IPS-18a (cell line): Measurements from ENCODE around the gene TMEM247.

Experiments used
- H3K27ac ChIP-seq: one replicate; pipeline ENCODE4 v1.5.1; 2013; ENCODE audit warnings: low read length
- H3K27me3 ChIP-seq: one replicate; pipeline ENCODE4 v1.6.1; 2013; ENCODE audit warnings: mild to moderate bottlenecking, low read length; ENCODE audit not compliant: control insufficient read depth, insufficient read depth
- H3K36me3 ChIP-seq: one replicate; pipeline ENCODE4 v1.6.1; 2013; ENCODE audit warnings: low read depth, low read length; ENCODE audit not compliant: control insufficient read depth
- H3K4me1 ChIP-seq: one replicate; pipeline ENCODE4 v1.6.1; 2013; ENCODE audit warnings: low read depth, low read length; ENCODE audit not compliant: control insufficient read depth
- H3K4me3 ChIP-seq: one replicate; pipeline ENCODE4 v1.5.1; 2013; ENCODE audit warnings: low read length
- H3K9ac ChIP-seq: one replicate; pipeline ENCODE4 v1.6.1; 2013; ENCODE audit warnings: mild to moderate bottlenecking, low read length, moderate library complexity
- H3K9me3 ChIP-seq: one replicate; pipeline ENCODE4 v1.6.1; 2013; ENCODE audit warnings: low read depth, low read length; ENCODE audit not compliant: control insufficient read depth

Gene TMEM247

DNA sequence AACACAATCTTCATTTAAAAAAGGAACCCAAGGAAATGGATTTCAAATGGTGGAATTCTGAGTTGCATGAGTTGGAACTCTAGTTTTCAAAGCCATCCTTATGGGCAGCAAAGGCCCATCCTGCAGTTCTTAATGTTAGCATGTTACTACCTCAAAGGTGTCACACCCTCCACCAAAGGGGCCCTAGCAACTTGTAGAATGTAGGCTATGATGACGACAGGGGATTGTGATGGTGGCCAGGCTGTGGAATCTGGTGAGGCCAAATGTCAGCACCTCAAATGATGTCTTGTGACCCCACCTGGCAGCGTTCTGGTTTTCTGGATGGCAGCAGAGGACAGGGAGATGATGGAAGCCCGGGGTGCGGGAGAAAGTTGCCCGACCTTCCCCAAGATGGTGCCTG lies at the start of gene TMEM247:
TSS of gene TMEM247 (plus strand) at position 301 of the 400 bp plus-strand sequence.
- Histone ChIP-seq H3K4me1 (no peaks in the 10 kb centered on the region), H3K27me3 (no peaks in the 10 kb centered on the region), H3K4me3 (no peak within 1 kb of the TSS), H3K9ac (no peak within 1 kb of the TSS), H3K36me3 (no peaks in the 10 kb centered on the region), H3K9me3 (no peaks in the 10 kb centered on the region), H3K27ac (no peak within 1 kb of the TSS)

GRCh38 chr2:46430413-46430812 lies 49.0 kb upstream of the TMEM247 start:
- no peak overlapping the region for H3K27ac ChIP-seq
- no peaks in the 10 kb centered on the region for H3K9me3 ChIP-seq
- no peaks in the 10 kb centered on the region for H3K36me3 ChIP-seq
- H3K9ac ChIP-seq, result no peak overlapping the region
- no peaks in the 10 kb centered on the region for H3K27me3 ChIP-seq
- peaks cover 7% of the 10 kb centered on the region for H3K4me1 ChIP-seq
- H3K4me3 ChIP-seq, result no peak overlapping the region

GRCh38 chr2:46430992-46431391 lies 48.4 kb upstream of the TMEM247 start:
- no peaks in the 10 kb centered on the region for H3K9me3 ChIP-seq
- H3K36me3 ChIP-seq, result no peaks in the 10 kb centered on the region

GRCh38 chr2:46431481-46432235 lies 47.7 kb upstream of the TMEM247 start:
- H3K36me3 ChIP-seq, result no peaks in the 10 kb centered on the region
- no peak overlapping the region for H3K4me3 ChIP-seq
- peaks cover 7% of the 10 kb centered on the region for H3K4me1 ChIP-seq
- no peaks in the 10 kb centered on the region for H3K27me3 ChIP-seq
- no peak overlapping the region for H3K9ac ChIP-seq
- H3K27ac ChIP-seq, result no peak overlapping the region
- H3K9me3 ChIP-seq, result no peaks in the 10 kb centered on the region

More at GRCh38 chr2:46430992-46431391, 48.4 kb upstream of the TMEM247 start:
- Histone ChIP-seq H3K9ac (no peak overlapping the region), H3K4me1 (peaks cover 7% of the 10 kb centered on the region), H3K4me3 (no peak overlapping the region), H3K27ac (no peak overlapping the region), H3K27me3 (no peaks in the 10 kb centered on the region)

DNA sequence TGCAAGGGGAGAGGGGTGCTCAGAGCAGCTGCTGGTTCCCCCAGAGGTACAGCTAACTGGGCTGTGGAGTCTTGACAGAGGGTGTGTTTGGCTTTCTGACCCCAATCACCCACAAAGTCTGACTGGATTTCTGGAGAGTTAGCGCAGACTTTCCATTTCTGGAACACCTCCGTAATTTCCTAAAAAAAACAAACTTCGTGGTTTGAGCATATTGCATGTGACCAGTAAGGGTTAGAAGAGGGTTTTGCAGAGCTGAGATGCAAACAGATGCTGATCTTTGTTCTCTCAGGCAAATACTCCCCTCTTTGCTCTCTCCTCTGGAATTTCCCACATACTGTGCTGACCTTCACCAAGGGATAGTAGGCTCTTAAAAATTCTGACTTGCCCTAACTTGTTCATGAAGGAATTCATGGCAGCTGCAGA lies 44.5 kb upstream of the TMEM247 start:
- H3K27ac ChIP-seq, result no peak overlapping the region
- H3K36me3 ChIP-seq, result no peaks in the 10 kb centered on the region
- peaks cover 7% of the 10 kb centered on the region for H3K4me1 ChIP-seq
- no peak overlapping the region for H3K4me3 ChIP-seq
- H3K9me3 ChIP-seq, result no peaks in the 10 kb centered on the region
- H3K9ac ChIP-seq, result no peak overlapping the region
- H3K27me3 ChIP-seq, result no peaks in the 10 kb centered on the region

GRCh38 chr2:46435353-46435752 lies 44.0 kb upstream of the TMEM247 start:
- H3K9ac ChIP-seq, result no peak overlapping the region
- no peak overlapping the region for H3K27ac ChIP-seq
- peaks cover 7% of the 10 kb centered on the region for H3K4me1 ChIP-seq
- H3K4me3 ChIP-seq, result no peak overlapping the region
- H3K9me3 ChIP-seq, result no peaks in the 10 kb centered on the region
- H3K36me3 ChIP-seq, result no peaks in the 10 kb centered on the region
- H3K27me3 ChIP-seq, result no peaks in the 10 kb centered on the region

GRCh38 chr2:46435796-46436360 lies 43.5 kb upstream of the TMEM247 start:
- Histone ChIP-seq H3K4me1 (peaks cover 7% of the 10 kb centered on the region), H3K9ac (no peak overlapping the region), H3K27ac (no peak overlapping the region), H3K4me3 (no peak overlapping the region), H3K9me3 (no peaks in the 10 kb centered on the region), H3K27me3 (no peaks in the 10 kb centered on the region), H3K36me3 (no peaks in the 10 kb centered on the region)

- no peaks in the 10 kb centered on the region for H3K9me3 ChIP-seq
- no peak overlapping the region for H3K27ac ChIP-seq
- H3K4me1 ChIP-seq, result peaks cover 7% of the 10 kb centered on the region
- no peak overlapping the region for H3K4me3 ChIP-seq
- no peak overlapping the region for H3K9ac ChIP-seq
- H3K36me3 ChIP-seq, result no peaks in the 10 kb centered on the region
- no peaks in the 10 kb centered on the region for H3K27me3 ChIP-seq
These were observed 42.6 kb upstream of the TMEM247 start for GRCh38 chr2:46436800-46437199.

GRCh38 chr2:46438102-46438501 lies 41.3 kb upstream of the TMEM247 start:
- H3K4me3 ChIP-seq, result no peak overlapping the region
- no peak overlapping the region for H3K9ac ChIP-seq
- H3K27me3 ChIP-seq, result no peaks in the 10 kb centered on the region
- H3K4me1 ChIP-seq, result peaks cover 7% of the 10 kb centered on the region
- H3K36me3 ChIP-seq, result no peaks in the 10 kb centered on the region
- no peaks in the 10 kb centered on the region for H3K9me3 ChIP-seq
- no peak overlapping the region for H3K27ac ChIP-seq

- Histone ChIP-seq H3K9ac (no peak overlapping the region), H3K4me3 (no peak overlapping the region), H3K9me3 (no peaks in the 10 kb centered on the region), H3K27me3 (no peaks in the 10 kb centered on the region), H3K27ac (no peak overlapping the region), H3K4me1 (peaks cover 7% of the 10 kb centered on the region), H3K36me3 (no peaks in the 10 kb centered on the region)
These were observed 40.6 kb upstream of the TMEM247 start for GRCh38 chr2:46438794-46439193.

DNA sequence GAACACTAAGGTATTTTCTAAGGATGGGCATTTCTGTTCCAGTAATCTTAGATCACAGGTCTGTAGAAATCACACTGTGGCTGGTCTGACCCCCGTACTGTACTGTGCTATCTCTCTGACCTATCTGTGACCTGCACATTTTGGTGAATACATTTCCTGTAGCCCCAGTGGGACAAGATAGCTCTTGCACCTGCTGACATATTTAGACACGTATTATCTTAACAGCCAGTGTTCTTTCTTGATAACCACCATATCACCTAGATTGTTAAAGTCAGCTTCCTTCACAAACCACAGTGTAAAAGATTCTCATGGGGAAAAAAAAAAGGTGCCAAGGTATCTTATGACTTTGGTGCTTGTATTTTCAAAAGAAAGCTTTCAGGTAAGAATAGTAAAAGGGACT lies 39.8 kb upstream of the TMEM247 start:
- H3K27ac ChIP-seq, result no peak overlapping the region
- no peaks in the 10 kb centered on the region for H3K27me3 ChIP-seq
- no peak overlapping the region for H3K9ac ChIP-seq
- no peaks in the 10 kb centered on the region for H3K36me3 ChIP-seq
- no peak overlapping the region for H3K4me3 ChIP-seq
- no peaks in the 10 kb centered on the region for H3K9me3 ChIP-seq
- H3K4me1 ChIP-seq, result peaks cover 7% of the 10 kb centered on the region
